Measurements from ENCODE around the gene VSTM5.
"Not testable (repeated sequence)": the region's sequence is repeated elsewhere in the genome, so short reads cannot be mapped to it uniquely, and the experiment has no call there.

VSTM5 gene

DNA sequence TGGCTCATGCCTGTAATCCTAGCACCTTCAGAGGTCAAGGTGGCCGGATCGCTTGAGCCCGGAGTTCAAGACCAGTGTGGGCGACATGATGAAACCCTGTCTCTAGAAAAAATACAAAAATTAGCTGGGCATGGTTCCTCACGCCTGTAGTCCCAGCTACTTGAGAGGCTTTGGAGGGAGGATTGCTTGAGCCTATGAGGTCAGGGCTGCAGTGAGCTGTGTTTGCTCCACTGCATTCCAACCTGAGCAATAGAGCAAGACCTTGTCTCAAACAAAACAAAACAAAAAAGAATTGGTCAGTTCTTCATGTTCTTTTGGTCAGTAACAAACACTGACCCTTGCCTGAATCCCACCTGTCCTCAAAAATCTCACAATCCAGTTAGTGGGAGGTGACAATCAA lies 36.7 kb upstream of the VSTM5 start:
- H3K27me3 ChIP-seq (ENCODE audit: insufficient read depth, poor library complexity, severe bottlenecking), result peaks cover 7% of the 10 kb centered on the region
- H3K4me3 ChIP-seq (replicated peaks; ENCODE audit: insufficient read depth, low read length), result no peak overlapping the region
- DNase-seq (ENCODE audit: low read depth in 1 of 2, low spot score in 1 of 2), result no peak

DNA sequence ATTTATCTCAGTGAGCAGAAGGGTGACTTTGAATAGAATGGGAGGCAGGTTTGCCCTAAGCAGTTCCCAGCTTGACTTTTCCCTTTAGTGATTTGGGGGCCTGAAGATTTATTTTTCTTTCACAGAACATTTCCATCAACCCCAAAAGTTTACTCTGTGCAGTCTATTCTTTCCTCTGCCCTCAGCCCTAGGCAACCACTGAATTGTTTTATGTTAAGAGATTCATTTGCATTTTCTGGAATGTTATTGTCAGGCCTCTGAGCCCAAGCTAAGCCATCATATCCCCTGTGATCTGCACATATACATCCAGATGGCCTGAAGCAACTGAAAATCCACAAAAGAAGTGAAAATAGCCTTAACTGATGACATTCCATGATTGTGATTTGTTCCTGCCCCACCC lies 28.7 kb upstream of the VSTM5 start:
- H3K27ac ChIP-seq (replicated peaks); H3K27me3 ChIP-seq (ENCODE audit: insufficient read depth, poor library complexity, severe bottlenecking); DNase-seq (ENCODE audit: low read depth in 1 of 2, low spot score in 1 of 2); H3K4me3 ChIP-seq (replicated peaks; ENCODE audit: insufficient read depth, low read length): not testable (repeated sequence)

More for the DNA sequence above, 36.7 kb upstream of the VSTM5 start:
- TF ChIP-seq POLR2AphosphoS5 (IDR thresholded peaks at IDR 0.05; ENCODE audit: low read depth) (no peak), SPI1 (IDR thresholded peaks at IDR 0.05; ENCODE audit: borderline replicate concordance, low read depth) (no peak), GABPA (IDR thresholded peaks at IDR 0.05; ENCODE audit: low read depth) (no peak)
- TF ChIP-seq, protein P1, sequence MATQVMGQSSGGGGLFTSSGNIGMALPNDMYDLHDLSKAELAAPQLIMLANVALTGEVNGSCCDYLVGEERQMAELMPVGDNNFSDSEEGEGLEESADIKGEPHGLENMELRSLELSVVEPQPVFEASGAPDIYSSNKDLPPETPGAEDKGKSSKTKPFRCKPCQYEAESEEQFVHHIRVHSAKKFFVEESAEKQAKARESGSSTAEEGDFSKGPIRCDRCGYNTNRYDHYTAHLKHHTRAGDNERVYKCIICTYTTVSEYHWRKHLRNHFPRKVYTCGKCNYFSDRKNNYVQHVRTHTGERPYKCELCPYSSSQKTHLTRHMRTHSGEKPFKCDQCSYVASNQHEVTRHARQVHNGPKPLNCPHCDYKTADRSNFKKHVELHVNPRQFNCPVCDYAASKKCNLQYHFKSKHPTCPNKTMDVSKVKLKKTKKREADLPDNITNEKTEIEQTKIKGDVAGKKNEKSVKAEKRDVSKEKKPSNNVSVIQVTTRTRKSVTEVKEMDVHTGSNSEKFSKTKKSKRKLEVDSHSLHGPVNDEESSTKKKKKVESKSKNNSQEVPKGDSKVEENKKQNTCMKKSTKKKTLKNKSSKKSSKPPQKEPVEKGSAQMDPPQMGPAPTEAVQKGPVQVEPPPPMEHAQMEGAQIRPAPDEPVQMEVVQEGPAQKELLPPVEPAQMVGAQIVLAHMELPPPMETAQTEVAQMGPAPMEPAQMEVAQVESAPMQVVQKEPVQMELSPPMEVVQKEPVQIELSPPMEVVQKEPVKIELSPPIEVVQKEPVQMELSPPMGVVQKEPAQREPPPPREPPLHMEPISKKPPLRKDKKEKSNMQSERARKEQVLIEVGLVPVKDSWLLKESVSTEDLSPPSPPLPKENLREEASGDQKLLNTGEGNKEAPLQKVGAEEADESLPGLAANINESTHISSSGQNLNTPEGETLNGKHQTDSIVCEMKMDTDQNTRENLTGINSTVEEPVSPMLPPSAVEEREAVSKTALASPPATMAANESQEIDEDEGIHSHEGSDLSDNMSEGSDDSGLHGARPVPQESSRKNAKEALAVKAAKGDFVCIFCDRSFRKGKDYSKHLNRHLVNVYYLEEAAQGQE (IDR thresholded peaks at IDR 0.05; ENCODE audit: insufficient replicate concordance, low read depth), result no peak
- TF ChIP-seq, protein P2, sequence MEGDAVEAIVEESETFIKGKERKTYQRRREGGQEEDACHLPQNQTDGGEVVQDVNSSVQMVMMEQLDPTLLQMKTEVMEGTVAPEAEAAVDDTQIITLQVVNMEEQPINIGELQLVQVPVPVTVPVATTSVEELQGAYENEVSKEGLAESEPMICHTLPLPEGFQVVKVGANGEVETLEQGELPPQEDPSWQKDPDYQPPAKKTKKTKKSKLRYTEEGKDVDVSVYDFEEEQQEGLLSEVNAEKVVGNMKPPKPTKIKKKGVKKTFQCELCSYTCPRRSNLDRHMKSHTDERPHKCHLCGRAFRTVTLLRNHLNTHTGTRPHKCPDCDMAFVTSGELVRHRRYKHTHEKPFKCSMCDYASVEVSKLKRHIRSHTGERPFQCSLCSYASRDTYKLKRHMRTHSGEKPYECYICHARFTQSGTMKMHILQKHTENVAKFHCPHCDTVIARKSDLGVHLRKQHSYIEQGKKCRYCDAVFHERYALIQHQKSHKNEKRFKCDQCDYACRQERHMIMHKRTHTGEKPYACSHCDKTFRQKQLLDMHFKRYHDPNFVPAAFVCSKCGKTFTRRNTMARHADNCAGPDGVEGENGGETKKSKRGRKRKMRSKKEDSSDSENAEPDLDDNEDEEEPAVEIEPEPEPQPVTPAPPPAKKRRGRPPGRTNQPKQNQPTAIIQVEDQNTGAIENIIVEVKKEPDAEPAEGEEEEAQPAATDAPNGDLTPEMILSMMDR (IDR thresholded peaks at IDR 0.05; ENCODE audit: insufficient read depth, low read length), result no peak
- no peak overlapping the region for H3K27ac ChIP-seq (replicated peaks)

DNA sequence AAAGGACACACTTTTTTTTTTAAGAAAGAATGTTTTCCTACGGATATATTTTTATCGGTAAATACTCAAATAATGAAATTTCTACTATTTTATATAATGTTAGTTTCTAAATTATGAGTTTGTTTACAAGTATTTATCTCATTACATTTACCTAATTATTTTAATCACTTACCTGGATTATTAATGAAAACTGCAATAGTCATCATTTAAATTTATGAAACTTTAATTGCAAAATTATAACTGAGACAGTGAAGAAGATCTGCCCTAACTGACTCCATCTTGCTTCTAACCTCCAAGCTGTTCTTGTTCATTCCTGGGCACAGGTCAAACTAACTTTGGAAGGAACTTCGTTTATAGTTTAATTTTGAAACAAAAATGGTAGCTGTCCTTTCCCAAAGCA lies 25.2 kb upstream of the VSTM5 start:
- DNase-seq (ENCODE audit: low read depth in 1 of 2, low spot score in 1 of 2), result no peak
- Histone ChIP-seq H3K4me3 (replicated peaks; ENCODE audit: insufficient read depth, low read length) (no peak overlapping the region), H3K27me3 (ENCODE audit: insufficient read depth, poor library complexity, severe bottlenecking) (no peaks in the 10 kb centered on the region), H3K27ac (replicated peaks) (no peak overlapping the region)
- TF ChIP-seq, protein P2 (IDR thresholded peaks at IDR 0.05; ENCODE audit: insufficient read depth, low read length), result no peak
- no peak for TF ChIP-seq POLR2AphosphoS5 (IDR thresholded peaks at IDR 0.05; ENCODE audit: low read depth)
- no peak for TF ChIP-seq SPI1 (IDR thresholded peaks at IDR 0.05; ENCODE audit: borderline replicate concordance, low read depth)
- TF ChIP-seq GABPA (IDR thresholded peaks at IDR 0.05; ENCODE audit: low read depth), result no peak
- TF ChIP-seq, protein P1 (IDR thresholded peaks at IDR 0.05; ENCODE audit: insufficient replicate concordance, low read depth), result no peak

DNA sequence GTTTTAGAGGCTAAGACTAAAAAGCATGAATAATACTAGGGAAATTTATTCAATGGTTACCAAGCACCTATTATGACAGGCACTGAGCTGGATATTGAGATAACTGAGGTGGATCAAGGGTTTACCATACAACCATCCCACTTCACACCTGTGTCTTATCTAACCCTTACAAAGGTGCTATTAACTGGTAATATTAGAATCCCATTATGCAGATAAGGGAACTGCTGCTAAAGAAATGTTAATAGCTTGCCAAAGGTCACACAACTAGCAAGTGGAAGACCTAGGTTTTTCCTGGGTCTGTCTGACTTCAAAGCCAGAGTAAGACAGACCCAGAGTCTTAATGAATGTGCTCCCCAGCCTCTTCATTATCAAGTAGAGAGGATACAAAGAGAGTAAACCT lies 21.1 kb upstream of the VSTM5 start:
- H3K27ac ChIP-seq (replicated peaks), result no peak overlapping the region
- no peak overlapping the region for H3K4me3 ChIP-seq (replicated peaks; ENCODE audit: insufficient read depth, low read length)
- DNase-seq (ENCODE audit: low read depth in 1 of 2, low spot score in 1 of 2), result no peak
- TF ChIP-seq GABPA (IDR thresholded peaks at IDR 0.05; ENCODE audit: low read depth), result no peak
- TF ChIP-seq, protein P2 (IDR thresholded peaks at IDR 0.05; ENCODE audit: insufficient read depth, low read length), result no peak
- TF ChIP-seq, protein P1 (IDR thresholded peaks at IDR 0.05; ENCODE audit: insufficient replicate concordance, low read depth), result no peak
- no peak for TF ChIP-seq SPI1 (IDR thresholded peaks at IDR 0.05; ENCODE audit: borderline replicate concordance, low read depth)
- TF ChIP-seq POLR2AphosphoS5 (IDR thresholded peaks at IDR 0.05; ENCODE audit: low read depth), result no peak
- H3K27me3 ChIP-seq (ENCODE audit: insufficient read depth, poor library complexity, severe bottlenecking), result no peaks in the 10 kb centered on the region

All from HL-60 (cell line).